GM12875 (cell line): Measurements from ENCODE around the gene TOR3A.

Experiments
- H3K4me3 ChIP-seq: one replicate; pipeline ENCODE4 v1.5.1; 2011; ENCODE audit warnings: low read depth, low read length, control low read depth
- CTCF ChIP-seq: IDR thresholded peaks from 2 replicates; pipeline ENCODE4 v1.5.1; 2011; ENCODE audit warnings: low read depth, mild to moderate bottlenecking, control low read depth, inconsistent platforms, low read length, moderate library complexity, borderline replicate concordance; ENCODE audit not compliant: insufficient read depth

The TOR3A gene

GRCh38 chr1:179141592-179142251, 59.9 kb downstream of the TOR3A start:
- no peak for TF ChIP-seq CTCF
- no peak overlapping the region for H3K4me3 ChIP-seq

- no peak overlapping the region for H3K4me3 ChIP-seq
Observed at GRCh38 chr1:179142889-179143299, 61.0 kb downstream of the TOR3A start.

GRCh38 chr1:179143322-179143721, 61.5 kb downstream of the TOR3A start:
- no peak overlapping the region for H3K4me3 ChIP-seq
- no peak for TF ChIP-seq CTCF

More at GRCh38 chr1:179142889-179143299, 61.0 kb downstream of the TOR3A start:
- no peak for TF ChIP-seq CTCF

- no peak overlapping the region for H3K4me3 ChIP-seq
- no peak for TF ChIP-seq CTCF
Observed at GRCh38 chr1:179144626-179145025, 62.8 kb downstream of the TOR3A start.

- no peak overlapping the region for H3K4me3 ChIP-seq
- no peak for TF ChIP-seq CTCF
Observed at GRCh38 chr1:179145521-179145920, 63.7 kb downstream of the TOR3A start.
